Nephron (organoid): ENCODE measurements around the gene COL18A1.
"Not testable (repeated sequence)": the region's sequence is repeated elsewhere in the genome, so short reads cannot be mapped to it uniquely, and the experiment has no call there.

ENCODE experiments used
- H3K27ac Mint-ChIP-seq, 3 experiments: 2 replicates each; pipeline ENCODE4 v1.8.0; 2020; ENCODE audit warnings: mixed read lengths in 3 of 3, mild to moderate bottlenecking in 2 of 3, moderate library complexity in 1 of 3
- H3K27me3 Mint-ChIP-seq: 2 replicates; pipeline ENCODE4 v1.8.0; 2021; ENCODE audit warnings: low read depth, mild to moderate bottlenecking, moderate library complexity, mixed read lengths
- H3K36me3 Mint-ChIP-seq: 2 replicates; pipeline ENCODE4 v1.8.0; 2020; ENCODE audit warnings: low read depth, mixed read lengths
- H3K4me1 Mint-ChIP-seq: 2 replicates; pipeline ENCODE4 v1.8.0; 2020; ENCODE audit warnings: mixed read lengths
- H3K4me3 Mint-ChIP-seq, 3 experiments: 2 replicates each; pipeline ENCODE4 v1.8.0; 2020; ENCODE audit warnings: mild to moderate bottlenecking in 3 of 3, mixed read lengths in 3 of 3, moderate library complexity in 2 of 3
- H3K9me3 Mint-ChIP-seq: 2 replicates; pipeline ENCODE4 v1.8.0; 2020; ENCODE audit warnings: mixed read lengths
- TF ChIP-seq, protein P1 (sequence below), 3 experiments: fragments of 200-600 bp; sonication (generic); IDR thresholded peaks; one replicate each; pipeline ENCODE4 v1.5.0; 2021; ENCODE audit warnings: antibody characterized with exemption in 3 of 3; ENCODE audit not compliant: unreplicated experiment in 3 of 3

Gene COL18A1

DNA sequence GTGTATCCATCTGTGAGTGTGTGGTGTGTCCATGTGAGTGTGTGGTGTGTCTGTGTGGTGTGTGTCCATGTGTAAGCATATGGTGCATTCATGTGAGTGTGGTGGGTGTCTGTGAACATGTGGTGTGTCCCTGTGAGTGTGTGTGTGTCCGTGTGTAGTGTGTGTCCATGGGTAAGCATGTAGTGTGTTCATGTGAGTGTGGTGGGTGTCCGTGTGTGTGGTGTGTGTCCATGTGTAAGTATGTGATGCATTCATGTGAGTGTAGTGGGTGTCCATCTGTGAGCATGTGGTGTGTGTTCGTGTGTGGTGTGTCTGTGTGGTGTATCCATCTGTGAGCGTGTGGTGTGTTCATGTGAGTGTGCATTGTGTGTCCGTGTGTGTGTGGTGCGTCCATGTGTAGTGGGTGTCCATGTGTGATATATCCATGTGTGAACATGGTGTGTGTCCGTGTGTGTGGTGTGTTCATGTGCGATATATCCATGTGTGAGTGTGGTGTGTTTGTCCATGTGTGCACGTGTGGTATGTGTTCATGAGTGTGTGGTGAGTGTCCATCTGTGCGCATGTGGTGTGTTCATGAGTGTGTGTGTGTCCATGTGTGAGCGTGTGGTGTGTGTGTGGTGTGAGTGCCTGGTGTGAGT lies 124.9 kb downstream of the COL18A1 start:
- Mint-ChIP-seq H3K9me3 (no peaks in the 10 kb centered on the region), H3K27me3 (no peaks in the 10 kb centered on the region), H3K27ac (no peak overlapping the region), H3K4me1 (peaks cover 11% of the 10 kb centered on the region), H3K36me3 (peaks cover 15% of the 10 kb centered on the region), H3K4me3 (no peak overlapping the region)
- TF ChIP-seq, protein P1, sequence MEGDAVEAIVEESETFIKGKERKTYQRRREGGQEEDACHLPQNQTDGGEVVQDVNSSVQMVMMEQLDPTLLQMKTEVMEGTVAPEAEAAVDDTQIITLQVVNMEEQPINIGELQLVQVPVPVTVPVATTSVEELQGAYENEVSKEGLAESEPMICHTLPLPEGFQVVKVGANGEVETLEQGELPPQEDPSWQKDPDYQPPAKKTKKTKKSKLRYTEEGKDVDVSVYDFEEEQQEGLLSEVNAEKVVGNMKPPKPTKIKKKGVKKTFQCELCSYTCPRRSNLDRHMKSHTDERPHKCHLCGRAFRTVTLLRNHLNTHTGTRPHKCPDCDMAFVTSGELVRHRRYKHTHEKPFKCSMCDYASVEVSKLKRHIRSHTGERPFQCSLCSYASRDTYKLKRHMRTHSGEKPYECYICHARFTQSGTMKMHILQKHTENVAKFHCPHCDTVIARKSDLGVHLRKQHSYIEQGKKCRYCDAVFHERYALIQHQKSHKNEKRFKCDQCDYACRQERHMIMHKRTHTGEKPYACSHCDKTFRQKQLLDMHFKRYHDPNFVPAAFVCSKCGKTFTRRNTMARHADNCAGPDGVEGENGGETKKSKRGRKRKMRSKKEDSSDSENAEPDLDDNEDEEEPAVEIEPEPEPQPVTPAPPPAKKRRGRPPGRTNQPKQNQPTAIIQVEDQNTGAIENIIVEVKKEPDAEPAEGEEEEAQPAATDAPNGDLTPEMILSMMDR (IDR thresholded peaks at IDR 0.05; ENCODE audit: unreplicated experiment in 3 of 3), result no peak

- Mint-ChIP-seq H3K27ac (no peak overlapping the region), H3K36me3 (peaks cover 15% of the 10 kb centered on the region)
Measured at GRCh38 chr21:45530423-45531113, 125.6 kb downstream of the COL18A1 start.

GRCh38 chr21:45531114-45531392 lies 126.1 kb downstream of the COL18A1 start:
- not testable (repeated sequence) for H3K27ac Mint-ChIP-seq, H3K9me3 Mint-ChIP-seq, H3K4me3 Mint-ChIP-seq, H3K27me3 Mint-ChIP-seq
- Mint-ChIP-seq H3K4me1 (peaks cover 17% of the 10 kb centered on the region), H3K36me3 (peaks cover 15% of the 10 kb centered on the region)

More at GRCh38 chr21:45530423-45531113, 125.6 kb downstream of the COL18A1 start:
- no peaks in the 10 kb centered on the region for H3K9me3 Mint-ChIP-seq
- TF ChIP-seq, protein P1 (IDR thresholded peaks at IDR 0.05; ENCODE audit: unreplicated experiment in 3 of 3), result no peak
- no peak overlapping the region for H3K4me3 Mint-ChIP-seq
- H3K27me3 Mint-ChIP-seq, result no peaks in the 10 kb centered on the region
- H3K4me1 Mint-ChIP-seq, result peaks cover 15% of the 10 kb centered on the region

DNA sequence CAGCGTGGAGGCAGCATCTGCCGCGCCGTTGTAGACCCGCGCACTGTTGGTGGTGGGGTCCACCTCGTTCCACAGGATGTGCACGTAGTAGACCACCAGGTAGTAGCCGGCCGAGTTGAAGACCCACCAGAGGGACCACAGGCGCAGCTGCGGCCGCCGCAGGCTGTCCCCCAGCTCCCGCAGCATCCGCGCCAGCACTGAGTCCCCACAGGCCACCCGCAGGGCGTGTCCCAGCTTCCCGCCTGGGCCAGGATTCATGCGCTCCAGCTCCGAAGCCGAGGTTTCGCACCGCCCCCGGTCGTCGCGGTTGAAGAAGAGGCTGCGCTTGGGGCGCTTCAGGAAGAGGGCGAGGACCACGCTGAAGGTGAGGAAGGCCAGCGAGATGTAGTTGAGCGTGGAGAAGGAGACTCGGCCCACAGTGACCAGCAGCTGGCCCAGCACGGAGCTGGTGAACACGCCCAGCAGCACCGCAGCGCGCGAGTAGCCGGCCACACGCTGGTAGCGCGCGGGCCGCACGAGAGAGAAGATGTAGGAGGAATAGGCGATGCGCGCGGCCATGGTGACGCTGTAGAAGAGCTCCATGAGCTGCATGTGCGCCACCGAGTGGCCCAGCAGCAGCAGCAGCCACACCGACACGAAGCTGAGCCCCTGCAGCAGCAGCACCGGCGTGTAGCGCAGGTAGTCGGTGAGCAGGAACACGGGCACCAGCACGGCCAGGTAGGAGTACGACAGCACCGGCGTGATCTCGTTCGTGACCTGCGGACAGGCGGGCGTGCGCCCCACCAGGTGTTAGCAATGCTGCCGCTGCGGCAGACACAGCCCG lies 126.6 kb downstream of the COL18A1 start:
- peaks cover 18% of the 10 kb centered on the region for H3K36me3 Mint-ChIP-seq
- no peak overlapping the region for H3K27ac Mint-ChIP-seq
- H3K4me3 Mint-ChIP-seq, result no peak overlapping the region
- peaks cover 20% of the 10 kb centered on the region for H3K4me1 Mint-ChIP-seq
- TF ChIP-seq, protein P1 (IDR thresholded peaks at IDR 0.05; ENCODE audit: unreplicated experiment in 3 of 3), result no peak
- H3K9me3 Mint-ChIP-seq, result no peaks in the 10 kb centered on the region
- no peaks in the 10 kb centered on the region for H3K27me3 Mint-ChIP-seq

- Mint-ChIP-seq H3K27ac (peak overlapping the region; percentile 45 to 97 (median 47)), H3K4me3 (peak overlapping the region in 1 of 3 experiments; percentile 41), H3K9me3 (no peaks in the 10 kb centered on the region), H3K27me3 (no peaks in the 10 kb centered on the region), H3K36me3 (peaks cover 10% of the 10 kb centered on the region), H3K4me1 (peaks cover 20% of the 10 kb centered on the region)
- TF ChIP-seq, protein P1 (IDR thresholded peaks at IDR 0.05; ENCODE audit: unreplicated experiment in 3 of 3), result no peak
Measured at GRCh38 chr21:45532826-45533360, 127.9 kb downstream of the COL18A1 start.

- Mint-ChIP-seq H3K4me1 (peaks cover 20% of the 10 kb centered on the region), H3K27me3 (no peaks in the 10 kb centered on the region), H3K27ac (no peak overlapping the region), H3K4me3 (no peak overlapping the region), H3K9me3 (no peaks in the 10 kb centered on the region), H3K36me3 (peaks cover 6% of the 10 kb centered on the region)
- TF ChIP-seq, protein P1 (IDR thresholded peaks at IDR 0.05; ENCODE audit: unreplicated experiment in 3 of 3), result no peak
Measured at GRCh38 chr21:45533361-45533845, 128.4 kb downstream of the COL18A1 start.
